Stimulated activated CD4-positive, alpha-beta T cell treated with anti-CD3 and anti-CD28 coated beads, Interleukin-4, amount 100 ng/mL, for 1 hour (primary cell): ENCODE data around the gene ELF2.
"Not testable (repeated sequence)": the region's sequence is repeated elsewhere in the genome, so short reads cannot be mapped to it uniquely, and the experiment has no call there.

Source experiments
- DNase-seq: peaks from one replicate; pipeline ENCODE4 v3.0.0-alpha.2; 2020

The ELF2 gene

GRCh38 chr4:139137763-139138162 is 39.3 kb downstream of the ELF2 start:
- no peak for DNase-seq

- DNase-seq, result no peak
These were observed 42.6 kb downstream of the ELF2 start for GRCh38 chr4:139134403-139134802.

- no peak for DNase-seq
These were observed 45.7 kb downstream of the ELF2 start for GRCh38 chr4:139131209-139131870.

- no peak for DNase-seq
These were observed 47.8 kb downstream of the ELF2 start for GRCh38 chr4:139129206-139129605.

- DNase-seq, result no peak
These were observed 50.1 kb downstream of the ELF2 start for GRCh38 chr4:139126898-139127297.

- DNase-seq, result no peak
These were observed 53.1 kb downstream of the ELF2 start for GRCh38 chr4:139123910-139124309.

GRCh38 chr4:139118365-139118764 is 58.7 kb downstream of the ELF2 start:
- no peak for DNase-seq

- DNase-seq, result no peak
These were observed 61.8 kb downstream of the ELF2 start for GRCh38 chr4:139115226-139115625.

- DNase-seq, result not testable (repeated sequence)
These were observed 62.2 kb downstream of the ELF2 start for GRCh38 chr4:139114795-139115194.

- DNase-seq, result no peak
These were observed 64.4 kb downstream of the ELF2 start for GRCh38 chr4:139112650-139113049.

- DNase-seq, result no peak
These were observed 68.4 kb downstream of the ELF2 start for GRCh38 chr4:139108567-139109128.

- peak; percentile 62 for DNase-seq
These were observed 77.5 kb downstream of the ELF2 start for GRCh38 chr4:139099366-139099982.

- DNase-seq, result no peak
These were observed 84.7 kb downstream of the ELF2 start for GRCh38 chr4:139092271-139092670.

GRCh38 chr4:139085141-139085540 is 91.9 kb downstream of the ELF2 start:
- DNase-seq, result no peak

- DNase-seq, result no peak
These were observed 92.3 kb downstream of the ELF2 start for GRCh38 chr4:139084804-139085093.

GRCh38 chr4:139083956-139084803 is 92.8 kb downstream of the ELF2 start:
- DNase-seq, result peak; percentile 87

GRCh38 chr4:139083607-139083955 is 93.4 kb downstream of the ELF2 start:
- peak; percentile 58 for DNase-seq

- peak; percentile 83 for DNase-seq
These were observed 94.0 kb downstream of the ELF2 start for GRCh38 chr4:139082750-139083606.

GRCh38 chr4:139078926-139079325 is 98.1 kb downstream of the ELF2 start:
- DNase-seq, result no peak

GRCh38 chr4:139077567-139078355 is 99.3 kb downstream of the ELF2 start:
- DNase-seq, result no peak

GRCh38 chr4:139076016-139076744 is 100.8 kb downstream of the ELF2 start:
- DNase-seq, result no peak
